Measurements from ENCODE around the gene DPH7.
"Not testable (repeated sequence)": the region's sequence is repeated elsewhere in the genome, so short reads cannot be mapped to it uniquely, and the experiment has no call there.

DNA sequence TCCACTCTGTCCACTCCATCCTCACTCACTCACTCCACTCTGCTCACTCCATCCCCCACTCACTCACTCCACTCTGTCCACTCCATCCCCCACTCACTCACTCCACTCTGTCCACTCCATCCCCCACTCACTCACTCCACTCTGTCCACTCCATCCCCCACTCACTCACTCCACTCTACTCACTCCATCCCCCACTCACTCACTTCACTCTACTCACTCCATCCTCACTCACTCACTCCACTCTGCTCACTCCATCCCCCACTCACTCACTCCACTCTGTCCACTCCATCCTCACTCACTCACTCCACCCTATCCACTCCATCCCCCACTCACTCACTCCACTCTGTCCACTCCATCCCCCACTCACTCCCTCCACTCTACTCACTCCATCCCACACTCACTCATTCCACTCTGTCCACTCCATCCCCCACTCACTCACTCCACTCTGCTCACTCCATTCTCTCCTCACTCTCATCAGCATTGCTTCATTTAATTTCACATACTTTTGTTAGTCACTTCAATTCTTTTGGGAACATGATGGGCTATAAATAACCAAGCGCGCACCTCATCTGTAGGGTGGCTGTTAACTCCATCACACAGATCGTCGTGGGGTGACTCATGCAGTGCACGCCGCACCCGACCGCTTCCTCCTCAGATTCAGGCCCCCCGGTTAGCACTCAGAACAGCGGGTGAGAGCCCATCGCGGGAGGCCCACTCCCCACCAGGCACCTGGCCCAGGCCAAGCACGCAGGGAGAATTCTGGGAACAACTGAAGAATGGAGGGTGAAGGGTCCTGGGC, 59.9 kb downstream of the DPH7 start:
- TF ChIP-seq, protein P1, sequence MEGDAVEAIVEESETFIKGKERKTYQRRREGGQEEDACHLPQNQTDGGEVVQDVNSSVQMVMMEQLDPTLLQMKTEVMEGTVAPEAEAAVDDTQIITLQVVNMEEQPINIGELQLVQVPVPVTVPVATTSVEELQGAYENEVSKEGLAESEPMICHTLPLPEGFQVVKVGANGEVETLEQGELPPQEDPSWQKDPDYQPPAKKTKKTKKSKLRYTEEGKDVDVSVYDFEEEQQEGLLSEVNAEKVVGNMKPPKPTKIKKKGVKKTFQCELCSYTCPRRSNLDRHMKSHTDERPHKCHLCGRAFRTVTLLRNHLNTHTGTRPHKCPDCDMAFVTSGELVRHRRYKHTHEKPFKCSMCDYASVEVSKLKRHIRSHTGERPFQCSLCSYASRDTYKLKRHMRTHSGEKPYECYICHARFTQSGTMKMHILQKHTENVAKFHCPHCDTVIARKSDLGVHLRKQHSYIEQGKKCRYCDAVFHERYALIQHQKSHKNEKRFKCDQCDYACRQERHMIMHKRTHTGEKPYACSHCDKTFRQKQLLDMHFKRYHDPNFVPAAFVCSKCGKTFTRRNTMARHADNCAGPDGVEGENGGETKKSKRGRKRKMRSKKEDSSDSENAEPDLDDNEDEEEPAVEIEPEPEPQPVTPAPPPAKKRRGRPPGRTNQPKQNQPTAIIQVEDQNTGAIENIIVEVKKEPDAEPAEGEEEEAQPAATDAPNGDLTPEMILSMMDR (IDR thresholded peaks at IDR 0.05; ENCODE audit: low read depth, low read length) = not testable (repeated sequence)
- TF ChIP-seq EZH2phosphoT487 (IDR thresholded peaks at IDR 0.05; ENCODE audit: low read depth) = not testable (repeated sequence)
